HepG2 (cell line): ENCODE data around the gene FOCAD. TPM values are rescaled to one million over a fixed set of nuclear protein-coding genes. Genes with fewer than 3 reads are reported as not detected.

ENCODE experiments used
- ATAC-seq: fragments of 200-7000 bp; cut with Tn5 transposase; 3 replicates; pipeline ENCODE4 v1.9.1; 2020; ENCODE audit warnings: mild to moderate bottlenecking, moderate library complexity
- BruUV-seq: library from RNA; stranded (reverse); fragments of 400-500 nt; replicated peaks from 2 replicates; lab custom pipeline; 2021; lab: Mats Ljungman, UMichigan
- CTCF ChIA-PET: fragments of 300-600 bp; formaldehyde crosslinking; extraction: SDS; loops from one replicate; lab custom pipeline; 2021; ENCODE audit warnings: low total read pairs, inconsistent platforms, low intra/inter-chr PET ratio; lab: Yijun Ruan, JAX
- POLR2A ChIA-PET: fragments of 350-600 bp; sonication (Branson Sonifier 250); formaldehyde crosslinking; loops from one replicate; lab custom pipeline; 2020; ENCODE audit warnings: antibody characterized with exemption, inconsistent platforms; lab: Yijun Ruan, JAX
- DNase-seq: peaks from one replicate; pipeline ENCODE4 v3.0.0-alpha.2; 2015; ENCODE audit warnings: low spot score
- FAIRE-seq: peaks from 3 replicates; lab custom pipeline; 2011; peaks lifted over from hg19 to GRCh38; lab: Jason Lieb, UNC
- H2AFZ ChIP-seq: one replicate; pipeline ENCODE4 v1.6.1; 2011; ENCODE audit warnings: low read length, inconsistent platforms
- H3K27ac ChIP-seq: fragments of 300-600 bp; 3 replicates; pipeline ENCODE4 v1.8.0; 2011; ENCODE audit warnings: mixed run types, mild to moderate bottlenecking, mixed read lengths, low read length, inconsistent platforms; ENCODE audit not compliant: insufficient read depth; ENCODE audit errors: extremely low read length
- H3K27me3 ChIP-seq, 2 experiments: fragments of 200-600 bp in 1 of 2; 2 replicates in 1 of 2; 3 replicates in 1 of 2; pipeline versions ENCODE4 v1.6.0 to v1.8.0; 2011; ENCODE audit warnings: low read length in 2 of 2, mild to moderate bottlenecking in 2 of 2, moderate library complexity in 2 of 2, inconsistent platforms in 1 of 2; ENCODE audit not compliant: insufficient read depth in 2 of 2, control insufficient read depth in 1 of 2
- H3K36me3 ChIP-seq, 2 experiments: fragments of 200-600 bp in 1 of 2; replicated peaks in 1 of 2; 2 replicates in 1 of 2; 3 replicates in 1 of 2; pipeline versions ENCODE4 v1.5.1 to v1.8.0; 2011; ENCODE audit warnings: low read length in 2 of 2, inconsistent platforms in 1 of 2; ENCODE audit not compliant: insufficient read depth in 2 of 2, control insufficient read depth in 1 of 2
- H3K4me1 ChIP-seq: 2 replicates; pipeline ENCODE4 v1.5.1; 2012; ENCODE audit warnings: low read length, inconsistent platforms; ENCODE audit not compliant: insufficient read depth
- H3K4me2 ChIP-seq: 2 replicates; pipeline ENCODE4 v1.6.0; 2011; ENCODE audit warnings: low read depth, low read length, inconsistent platforms
- H3K4me3 ChIP-seq, 3 experiments: fragments of 200-600 bp in 1 of 3; sonication (generic), shearing (Covaris generic) in 1 of 3; replicated peaks in 1 of 3; 2 replicates each; pipeline ENCODE4 v1.5.1; 2011 to 2016; ENCODE audit warnings: low read length in 3 of 3, inconsistent platforms in 2 of 3, low read depth in 2 of 3, mild to moderate bottlenecking in 2 of 3, control low read depth in 1 of 3, mixed read lengths in 1 of 3; ENCODE audit not compliant: insufficient read depth in 1 of 3
- H3K79me2 ChIP-seq: one replicate; pipeline ENCODE4 v1.6.1; 2011; ENCODE audit warnings: low read length, inconsistent platforms; ENCODE audit not compliant: insufficient read depth
- H3K9ac ChIP-seq: 2 replicates; pipeline ENCODE4 v1.6.0; 2011; ENCODE audit warnings: mild to moderate bottlenecking, low read depth, low read length, inconsistent platforms; ENCODE audit not compliant: insufficient read depth
- H3K9me3 ChIP-seq: 2 replicates; pipeline ENCODE4 v1.5.1; 2012; ENCODE audit warnings: mild to moderate bottlenecking, low read length
- H4K20me1 ChIP-seq: 2 replicates; pipeline ENCODE4 v1.6.0; 2011; ENCODE audit warnings: inconsistent platforms, mild to moderate bottlenecking, low read length, moderate library complexity; ENCODE audit not compliant: insufficient read depth
- CHD2 ChIP-seq: IDR thresholded peaks from 2 replicates; pipeline ENCODE4 v1.6.1; 2011; ENCODE audit warnings: low read depth, low read length, improper control_type of control experiment
- FOSL1 ChIP-seq: sonication (generic); formaldehyde crosslinking; IDR thresholded peaks from 2 replicates; pipeline ENCODE4 v1.9.0; 2021; ENCODE audit warnings: missing genetic modification reagents, borderline replicate concordance
- HMG20B ChIP-seq: conservative IDR thresholded peaks from 2 replicates; pipeline ENCODE4 v1.6.1; 2016; ENCODE audit warnings: missing genetic modification reagents, missing compliant biosample characterization
- PHF21A ChIP-seq: sonication (generic); formaldehyde crosslinking; IDR thresholded peaks from 2 replicates; pipeline ENCODE4 v1.5.0; 2020; ENCODE audit warnings: mild to moderate bottlenecking, missing genetic modification reagents
- ZFYVE20 ChIP-seq: sonication (generic); formaldehyde crosslinking; IDR thresholded peaks from 2 replicates; pipeline ENCODE4 v1.8.0; 2023; ENCODE audit warnings: low read depth, mild to moderate bottlenecking, moderate library complexity, missing genetic modification reagents, borderline replicate concordance
- ZNF224 ChIP-seq: sonication (generic); formaldehyde crosslinking; IDR thresholded peaks from 2 replicates; pipeline ENCODE4 v1.5.0; 2020; ENCODE audit warnings: mild to moderate bottlenecking, missing genetic modification reagents
- ZNF34 ChIP-seq: sonication (generic); formaldehyde crosslinking; IDR thresholded peaks from 2 replicates; pipeline ENCODE4 v1.4.0; 2020; ENCODE audit warnings: mild to moderate bottlenecking, missing genetic modification reagents, borderline replicate concordance
- ZNF564 ChIP-seq: sonication (generic); formaldehyde crosslinking; IDR thresholded peaks from 2 replicates; pipeline ENCODE4 v1.8.1; 2023; ENCODE audit warnings: mild to moderate bottlenecking, missing genetic modification reagents
- ZNF569 ChIP-seq: sonication (generic); formaldehyde crosslinking; IDR thresholded peaks from 2 replicates; pipeline ENCODE4 v1.5.0; 2020; ENCODE audit warnings: mild to moderate bottlenecking, missing genetic modification reagents, moderate library complexity, borderline replicate concordance
- ZNF747 ChIP-seq: sonication (generic); formaldehyde crosslinking; IDR thresholded peaks from 2 replicates; pipeline ENCODE4 v1.8.1; 2023; ENCODE audit warnings: missing genetic modification reagents, mild to moderate bottlenecking, borderline replicate concordance
- ZNF891 ChIP-seq: sonication (generic); formaldehyde crosslinking; IDR thresholded peaks from 2 replicates; pipeline ENCODE4 v1.5.0; 2020; ENCODE audit warnings: mild to moderate bottlenecking, missing genetic modification reagents
- WGBS: methylation state at CpG from one replicate; pipeline ENCODE4 v1.1.6; 2017; ENCODE audit warnings: low lambda C conversion rate; 5-methylcytosine and 5-hydroxymethylcytosine counted together
- in situ Hi-C: cut with HindIII; loops from 2 replicates; pipeline ENCODE4 v1.10.0; 2017; ENCODE audit warnings: low pct_unique_long_range_greater_than_20kb; ENCODE audit not compliant: extremely low pct_ligation_motif_present
- intact Hi-C: fragments of 100-400 bp; cut with micrococcal nuclease; formaldehyde crosslinking; loops from one replicate; pipeline ENCODE4 v1.10.0; 2022; ENCODE audit not compliant: unreplicated experiment
- polyA plus RNA-seq, 8 experiments: library from polyadenylated mRNA; depleted of rRNA in 3 of 8; stranded (reverse) in 7 of 8; unstranded in 1 of 8; fragments of >200 nt; fragmentation: Illumina TruSeq in 4 of 8; extraction: Trizol in 4 of 8; gene quantifications; 2 replicates each; pipeline versions ENCODE4 v1.2.1 to v1.2.3, GENCODE V29; 2011 to 2016; ENCODE audit warnings: low read depth in 4 of 8, missing spikeins in 1 of 8, mixed read lengths in 1 of 8; ENCODE audit not compliant: insufficient read depth in 1 of 8
- total RNA-seq, 5 experiments: library from RNA; depleted of rRNA; stranded (reverse); fragments of >200 nt; fragmentation: Illumina TruSeq; extraction: Trizol; gene quantifications; 2 replicates each; pipeline ENCODE4 v1.2.3, GENCODE V29; 2016; ENCODE audit warnings: low read depth in 1 of 5
- TF ChIP-seq, protein P1 (sequence below): sonication (generic); formaldehyde crosslinking; IDR thresholded peaks from 2 replicates; pipeline ENCODE4 v1.4.0; 2020; ENCODE audit warnings: missing genetic modification reagents
- TF ChIP-seq, protein P2 (sequence below): sonication (generic); formaldehyde crosslinking; IDR thresholded peaks from 2 replicates; pipeline ENCODE4 v1.5.0; 2020; ENCODE audit warnings: missing genetic modification reagents, mild to moderate bottlenecking, borderline replicate concordance
- TF ChIP-seq, protein P3 (sequence below): IDR thresholded peaks from 2 replicates; pipeline ENCODE4 v1.6.1; 2018; ENCODE audit warnings: missing genetic modification reagents, mild to moderate bottlenecking, missing compliant biosample characterization

FOCAD gene
- total and polyA plus RNA-seq, 2 of the 13 experiments (the other 11 are each of a cell fraction or from before 2014, with no cell fraction given): 18.0 to 31.1 TPM

DNA sequence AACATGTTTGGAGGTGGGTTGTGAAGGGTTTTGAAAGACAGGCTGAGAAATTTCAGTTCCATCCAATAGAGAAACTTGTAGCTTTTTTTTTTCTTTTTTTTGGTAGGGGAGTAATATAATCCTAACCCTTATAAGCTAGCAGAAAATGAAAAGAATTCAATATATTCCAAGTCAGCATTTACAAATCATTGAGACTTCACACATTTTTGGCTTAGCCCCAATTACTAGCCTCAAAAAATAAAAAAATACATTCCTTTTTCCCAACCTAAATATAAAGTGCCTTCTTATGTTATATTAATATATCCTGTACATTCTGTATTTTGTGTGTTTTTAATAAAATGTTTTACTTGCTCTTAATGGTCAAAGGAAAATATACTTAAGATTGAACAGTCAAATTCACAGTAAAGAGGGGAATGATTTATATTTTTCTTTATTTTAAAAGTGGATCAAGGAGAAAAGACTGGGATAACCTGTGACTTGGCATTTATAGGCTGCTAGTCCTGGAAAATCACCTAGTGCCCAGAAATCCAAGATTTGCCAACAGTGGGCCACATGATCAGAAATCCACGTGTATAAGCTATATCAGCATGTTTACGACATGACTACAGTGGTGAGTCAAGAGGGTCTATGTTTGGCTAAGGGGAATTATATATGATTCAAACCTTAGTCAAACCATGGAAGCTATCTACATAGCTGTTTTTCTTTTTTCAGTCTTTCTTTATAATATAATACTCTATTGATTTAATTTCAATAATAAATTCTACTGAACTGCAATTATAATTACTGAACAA lies 332.8 kb downstream of the FOCAD start (continued):
- TF ChIP-seq, protein P1, sequence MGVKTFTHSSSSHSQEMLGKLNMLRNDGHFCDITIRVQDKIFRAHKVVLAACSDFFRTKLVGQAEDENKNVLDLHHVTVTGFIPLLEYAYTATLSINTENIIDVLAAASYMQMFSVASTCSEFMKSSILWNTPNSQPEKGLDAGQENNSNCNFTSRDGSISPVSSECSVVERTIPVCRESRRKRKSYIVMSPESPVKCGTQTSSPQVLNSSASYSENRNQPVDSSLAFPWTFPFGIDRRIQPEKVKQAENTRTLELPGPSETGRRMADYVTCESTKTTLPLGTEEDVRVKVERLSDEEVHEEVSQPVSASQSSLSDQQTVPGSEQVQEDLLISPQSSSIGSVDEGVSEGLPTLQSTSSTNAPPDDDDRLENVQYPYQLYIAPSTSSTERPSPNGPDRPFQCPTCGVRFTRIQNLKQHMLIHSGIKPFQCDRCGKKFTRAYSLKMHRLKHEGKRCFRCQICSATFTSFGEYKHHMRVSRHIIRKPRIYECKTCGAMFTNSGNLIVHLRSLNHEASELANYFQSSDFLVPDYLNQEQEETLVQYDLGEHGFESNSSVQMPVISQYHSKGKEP (CRISPR knock-in tag): no peak

DNA sequence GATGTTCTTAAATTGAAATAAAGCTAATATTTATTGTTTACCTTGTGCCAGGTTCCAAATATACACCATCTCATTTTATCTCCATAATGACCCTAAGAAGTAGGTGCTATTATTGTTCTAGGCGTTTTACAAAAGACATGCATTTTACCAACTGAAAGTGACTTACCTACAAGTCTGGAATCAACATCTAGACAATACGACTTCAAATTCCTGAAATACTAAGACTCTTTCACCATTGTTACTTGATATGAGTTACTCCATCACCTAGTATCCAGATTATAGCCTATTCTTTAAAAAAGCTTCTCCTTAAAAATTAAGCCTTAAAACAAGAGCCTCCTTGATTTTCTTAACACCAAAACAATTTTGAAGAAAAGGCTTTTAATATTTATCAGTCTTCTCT lies 334.1 kb downstream of the FOCAD start:
- H3K4me1 ChIP-seq: no peaks in the 10 kb centered on the region
- H3K27ac ChIP-seq: no peak overlapping the region
- no peak overlapping the region for H3K4me3 ChIP-seq
- H3K79me2 ChIP-seq: no peaks in the 10 kb centered on the region
- H3K9ac ChIP-seq: no peak overlapping the region
- ChIA-PET POLR2A (no interaction called here), CTCF (no interaction called here)
- H4K20me1 ChIP-seq: no peaks in the 10 kb centered on the region
- no peak overlapping the region for H2AFZ ChIP-seq
- no peak for FAIRE-seq
- no TSS peak for BruUV-seq
- H3K27me3 ChIP-seq: no peaks in the 10 kb centered on the region
- no peak for DNase-seq
- H3K9me3 ChIP-seq: no peaks in the 10 kb centered on the region
- no peak for TF ChIP-seq CHD2
- WGBS: 37% methylated on average over 2 of the region's 2 CpGs
- intact Hi-C loops: no loop called here
- in situ Hi-C loops: no loop called here
- H3K4me2 ChIP-seq: no peak overlapping the region
- no peak for ATAC-seq
- no peaks in the 10 kb centered on the region for H3K36me3 ChIP-seq

DNA sequence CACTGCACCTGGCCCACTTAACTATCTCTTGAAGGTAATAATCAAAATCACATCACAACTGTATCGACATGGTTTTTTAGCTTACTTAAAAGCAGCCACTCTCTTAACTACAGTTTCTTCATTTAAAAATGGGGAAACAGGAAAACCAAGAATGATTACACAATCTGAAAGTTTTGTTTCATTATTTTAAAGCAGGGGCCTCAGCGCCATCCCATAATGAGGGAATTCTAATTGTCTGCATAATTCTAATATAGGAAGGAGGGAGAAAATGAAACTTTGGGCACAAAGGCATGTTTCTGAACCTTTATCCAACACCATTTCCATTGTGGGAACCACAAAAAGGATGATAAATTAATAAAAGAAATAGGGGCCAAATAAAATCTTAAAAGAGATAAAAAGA lies 339.8 kb downstream of the FOCAD start:
- H4K20me1 ChIP-seq: no peaks in the 10 kb centered on the region
- ChIA-PET POLR2A (no interaction called here), CTCF (no interaction called here)
- H2AFZ ChIP-seq: no peak overlapping the region
- no peaks in the 10 kb centered on the region for H3K9me3 ChIP-seq
- in situ Hi-C loops (no loop called here), intact Hi-C loops (no loop called here)
- H3K9ac ChIP-seq: no peak overlapping the region
- H3K79me2 ChIP-seq: no peaks in the 10 kb centered on the region
- H3K4me2 ChIP-seq: no peak overlapping the region
- no peak overlapping the region for H3K4me3 ChIP-seq
- no peak for ATAC-seq
- no peak overlapping the region for H3K27ac ChIP-seq
- H3K4me1 ChIP-seq: no peaks in the 10 kb centered on the region
- no peaks in the 10 kb centered on the region for H3K36me3 ChIP-seq
- H3K27me3 ChIP-seq: no peaks in the 10 kb centered on the region
- FAIRE-seq: no peak
- DNase-seq: no peak
- no TSS peak for BruUV-seq
- 69% methylated on average over 2 of the region's 2 CpGs for WGBS
- TF ChIP-seq HMG20B (CRISPR knock-in tag) (no peak), ZNF891 (CRISPR knock-in tag) (no peak), ZNF747 (CRISPR knock-in tag) (no peak), ZNF34 (CRISPR knock-in tag) (no peak), ZNF569 (CRISPR knock-in tag) (no peak), ZNF224 (CRISPR knock-in tag) (no peak), ZFYVE20 (CRISPR knock-in tag) (no peak), PHF21A (CRISPR knock-in tag) (no peak), FOSL1 (CRISPR knock-in tag) (no peak), ZNF564 (CRISPR knock-in tag) (no peak)
- TF ChIP-seq, protein P2, sequence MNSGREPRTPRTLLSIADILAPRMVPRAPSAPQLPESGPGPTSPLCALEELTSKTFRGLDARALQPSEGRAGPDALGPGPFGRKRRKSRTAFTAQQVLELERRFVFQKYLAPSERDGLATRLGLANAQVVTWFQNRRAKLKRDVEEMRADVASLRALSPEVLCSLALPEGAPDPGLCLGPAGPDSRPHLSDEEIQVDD (CRISPR knock-in tag): no peak
- TF ChIP-seq, protein P3, sequence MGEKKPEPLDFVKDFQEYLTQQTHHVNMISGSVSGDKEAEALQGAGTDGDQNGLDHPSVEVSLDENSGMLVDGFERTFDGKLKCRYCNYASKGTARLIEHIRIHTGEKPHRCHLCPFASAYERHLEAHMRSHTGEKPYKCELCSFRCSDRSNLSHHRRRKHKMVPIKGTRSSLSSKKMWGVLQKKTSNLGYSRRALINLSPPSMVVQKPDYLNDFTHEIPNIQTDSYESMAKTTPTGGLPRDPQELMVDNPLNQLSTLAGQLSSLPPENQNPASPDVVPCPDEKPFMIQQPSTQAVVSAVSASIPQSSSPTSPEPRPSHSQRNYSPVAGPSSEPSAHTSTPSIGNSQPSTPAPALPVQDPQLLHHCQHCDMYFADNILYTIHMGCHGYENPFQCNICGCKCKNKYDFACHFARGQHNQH (CRISPR knock-in tag): no peak
